NCI-H82 treated with DMSO at 0.1 percent for 48 hours (cell line): Measurements from ENCODE around the gene SCYGR6.
"Not testable (repeated sequence)": the region's sequence is repeated elsewhere in the genome, so short reads cannot be mapped to it uniquely, and the experiment has no call there.

ENCODE experiments used
- DNase-seq: peaks from one replicate; lab custom pipeline; 2025; ENCODE audit not compliant: unreplicated experiment; lab: John Stamatoyannopoulos, UW

SCYGR6 gene, protein sequence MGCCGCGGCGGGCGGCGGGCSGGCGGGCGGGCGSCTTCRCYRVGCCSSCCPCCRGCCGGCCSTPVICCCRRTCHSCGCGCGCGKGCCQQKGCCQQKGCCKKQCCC

GRCh38 chr2:227724394-227725039, at the start of gene SCYGR6:
Gene SCYGR6 (minus strand): TSS chr2:227724757. CDS start chr2:227724757, 0 bp downstream.
- no peak for DNase-seq

- DNase-seq, result no peak
Measured at GRCh38 chr2:227774011-227774624, 49.6 kb upstream of the SCYGR6 start.

DNA sequence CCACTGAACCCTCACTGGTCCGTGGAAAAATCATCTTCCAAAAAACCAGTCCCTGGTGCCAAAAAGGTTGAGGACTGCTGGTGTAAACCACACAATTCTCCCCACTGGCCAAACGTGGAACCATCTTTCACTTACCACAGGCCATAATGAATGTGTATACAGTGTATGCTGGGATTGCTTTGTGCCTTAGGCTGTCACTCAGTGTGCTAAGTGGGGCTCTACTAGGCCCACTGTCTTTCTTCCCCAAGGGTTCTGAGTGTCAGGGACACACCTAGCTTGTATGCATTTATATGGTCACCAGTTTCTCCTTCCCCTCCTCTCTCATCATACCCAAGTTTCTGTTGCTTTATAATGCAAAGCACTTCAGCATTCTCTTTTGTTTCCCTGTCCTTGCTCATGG, 48.4 kb upstream of the SCYGR6 start:
- DNase-seq, result no peak

GRCh38 chr2:227772197-227772661, 47.7 kb upstream of the SCYGR6 start:
- no peak for DNase-seq

GRCh38 chr2:227767830-227768229, 43.3 kb upstream of the SCYGR6 start:
- no peak for DNase-seq

DNA sequence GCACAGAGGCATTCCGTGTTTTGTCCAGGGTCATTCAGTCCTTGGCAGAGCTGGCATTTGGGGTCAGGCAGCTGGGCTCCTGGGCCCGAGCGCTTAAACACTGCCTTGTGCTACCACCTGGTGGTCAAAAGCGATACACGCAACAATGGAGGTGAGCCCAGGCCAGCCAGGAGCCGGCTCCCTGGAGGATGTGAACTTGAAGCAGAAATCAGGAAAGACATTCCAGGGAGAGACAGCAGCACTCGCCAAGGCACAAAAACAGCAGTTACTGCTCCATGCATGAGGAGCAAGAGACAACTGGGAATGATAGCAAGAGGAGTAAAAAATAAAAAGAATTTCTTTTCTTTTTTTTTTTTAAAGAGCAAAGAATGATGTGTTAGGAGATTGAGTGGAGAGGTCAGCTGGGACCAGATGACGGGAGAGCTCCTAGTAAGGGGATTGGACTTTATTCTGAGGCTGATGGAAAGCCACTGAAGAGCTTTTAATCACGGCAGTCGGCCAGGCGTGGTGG, 41.9 kb upstream of the SCYGR6 start:
- DNase-seq, result no peak

GRCh38 chr2:227765788-227766372, 41.3 kb upstream of the SCYGR6 start:
- DNase-seq, result no peak

DNA sequence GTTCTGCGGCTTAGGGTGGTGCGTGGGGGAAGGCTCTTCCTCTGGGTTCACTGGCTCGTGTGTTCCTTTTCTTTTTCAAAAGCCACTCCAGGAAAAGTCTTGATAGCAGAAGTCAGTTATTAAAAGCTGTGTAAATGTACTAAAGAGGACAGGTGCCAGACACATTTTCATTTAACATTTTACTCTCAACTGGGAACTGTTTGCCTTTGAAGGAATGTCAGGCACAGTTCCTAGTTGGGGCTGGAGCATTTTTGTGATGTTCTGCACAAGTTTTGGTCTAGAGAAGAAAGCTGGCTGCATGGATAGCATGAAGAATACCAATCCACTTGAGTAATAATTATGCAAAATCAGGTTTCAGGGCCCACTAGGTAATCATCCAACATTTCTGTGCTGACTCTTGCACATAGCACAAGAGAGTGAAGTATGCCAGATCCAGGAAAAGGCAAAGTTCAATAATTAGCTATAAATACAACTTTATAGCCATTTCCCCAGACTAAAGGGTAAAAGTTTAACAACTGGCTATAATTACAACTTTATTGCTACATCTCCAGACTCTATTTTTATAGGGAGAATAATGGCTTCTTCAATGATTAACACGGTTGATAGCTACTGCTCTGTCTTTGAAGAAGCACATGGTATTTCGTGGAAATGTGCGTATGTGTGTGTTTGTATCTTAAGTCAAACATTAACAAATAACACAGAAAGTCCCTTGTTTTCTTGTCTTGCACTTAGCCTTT, 37.4 kb upstream of the SCYGR6 start:
- DNase-seq, result no peak

GRCh38 chr2:227759411-227760118, 35.0 kb upstream of the SCYGR6 start:
- no peak for DNase-seq

- DNase-seq, result not testable (repeated sequence)
Measured at GRCh38 chr2:227756261-227756660, 31.7 kb upstream of the SCYGR6 start.

DNA sequence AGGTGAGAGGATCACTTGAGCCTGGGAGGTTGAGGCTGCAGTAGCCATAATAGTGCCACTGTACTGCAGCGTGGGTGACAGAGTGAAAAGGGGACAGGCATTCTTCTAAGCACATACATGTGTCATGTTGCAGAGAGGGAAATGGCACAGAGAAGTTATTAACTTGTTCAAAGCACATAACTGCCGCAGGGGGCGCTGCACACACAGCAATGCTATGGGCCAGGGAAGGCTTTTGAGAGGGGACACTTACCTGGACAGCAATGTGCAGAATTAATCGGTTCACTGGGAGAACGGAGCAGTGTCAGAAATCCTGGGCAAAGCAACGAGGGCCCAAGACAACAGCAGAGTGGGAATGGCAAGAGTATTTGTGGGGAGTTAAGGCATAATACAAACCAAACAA, 23.5 kb upstream of the SCYGR6 start:
- no peak for DNase-seq

GRCh38 chr2:227745594-227745993, 21.0 kb upstream of the SCYGR6 start, which contains the start of gene SCYGR8:
Gene SCYGR8 (plus strand): TSS chr2:227745894. CDS start chr2:227745894, 0 bp downstream.
- DNase-seq, result no peak

DNA sequence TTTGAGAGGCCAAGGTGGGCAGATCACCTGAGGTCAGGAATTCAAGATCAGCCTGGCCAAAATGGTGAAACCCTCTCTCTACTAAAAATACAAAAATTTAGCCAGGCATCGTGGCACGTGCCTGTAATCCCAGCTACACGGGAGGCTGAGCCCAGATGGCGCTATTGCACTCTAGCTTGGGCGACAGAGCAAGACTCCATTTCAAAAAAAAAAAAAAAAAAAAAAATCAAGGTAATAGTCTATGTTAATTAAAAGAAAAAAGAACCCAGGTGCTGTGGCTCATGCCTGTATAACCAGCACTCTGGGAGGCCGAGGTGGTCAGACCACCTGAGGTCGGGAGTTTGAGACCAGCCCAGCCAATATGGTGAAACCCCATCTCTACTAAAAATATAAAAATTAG, 16.1 kb upstream of the SCYGR6 start:
- DNase-seq, result not testable (repeated sequence)

DNA sequence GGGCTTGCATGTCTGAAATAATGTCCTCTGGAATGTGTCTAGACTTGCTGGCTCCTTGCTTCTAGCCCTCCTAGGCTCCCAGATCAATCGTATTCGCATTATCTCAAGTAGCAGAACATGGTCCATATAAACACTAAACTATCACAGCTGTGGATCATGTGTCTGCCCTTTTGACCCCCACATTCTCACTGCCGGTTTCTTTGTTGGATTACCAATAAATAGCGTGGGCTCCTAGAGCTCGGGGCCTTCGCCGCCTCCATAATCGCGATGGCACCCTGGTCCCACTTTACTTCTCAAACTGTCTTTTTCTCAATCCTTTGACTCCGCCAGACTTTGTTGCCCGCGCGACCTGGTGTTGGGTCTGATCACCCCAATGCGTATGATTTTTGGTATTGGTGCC, 14.8 kb upstream of the SCYGR6 start:
- DNase-seq, result no peak

GRCh38 chr2:227728035-227728434, 3.5 kb upstream of the SCYGR6 start, which contains the start of gene SCYGR7:
Gene SCYGR7 (plus strand): TSS chr2:227728335. CDS start chr2:227728335, 0 bp downstream.
- DNase-seq, result no peak

DNA sequence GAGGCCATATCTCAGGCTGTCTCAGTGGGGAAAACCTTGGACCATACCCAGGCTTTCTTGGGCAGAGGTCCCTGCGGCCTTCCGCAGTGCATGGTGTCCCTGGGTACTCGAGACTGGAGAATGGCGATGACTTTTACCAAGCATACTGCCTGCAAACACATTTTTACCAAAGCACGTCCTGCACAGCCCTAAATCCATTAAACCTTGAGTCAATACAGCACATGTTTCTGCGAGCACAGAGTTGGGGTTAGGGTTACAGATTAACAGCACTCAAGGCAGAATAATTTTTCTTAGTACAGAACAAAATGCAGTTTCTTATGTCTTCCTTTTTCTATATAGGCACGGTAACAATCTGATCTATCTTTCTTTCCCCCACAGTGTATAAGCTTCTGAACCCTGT, 1.7 kb downstream of the SCYGR6 start:
- DNase-seq, result not testable (repeated sequence)

- no peak for DNase-seq
Measured at GRCh38 chr2:227720680-227721079, 3.9 kb downstream of the SCYGR6 start.

- no peak for DNase-seq
Measured at GRCh38 chr2:227719641-227720040, 4.9 kb downstream of the SCYGR6 start.

- DNase-seq, result no peak
Measured at GRCh38 chr2:227717687-227718567, 6.6 kb downstream of the SCYGR6 start, which contains the start of gene SLC19A3. Gene SLC19A3 (minus strand): TSS chr2:227718028. CDS start chr2:227702318, 15,710 bp downstream.
